ENCODE data around the gene FADD.

DNA sequence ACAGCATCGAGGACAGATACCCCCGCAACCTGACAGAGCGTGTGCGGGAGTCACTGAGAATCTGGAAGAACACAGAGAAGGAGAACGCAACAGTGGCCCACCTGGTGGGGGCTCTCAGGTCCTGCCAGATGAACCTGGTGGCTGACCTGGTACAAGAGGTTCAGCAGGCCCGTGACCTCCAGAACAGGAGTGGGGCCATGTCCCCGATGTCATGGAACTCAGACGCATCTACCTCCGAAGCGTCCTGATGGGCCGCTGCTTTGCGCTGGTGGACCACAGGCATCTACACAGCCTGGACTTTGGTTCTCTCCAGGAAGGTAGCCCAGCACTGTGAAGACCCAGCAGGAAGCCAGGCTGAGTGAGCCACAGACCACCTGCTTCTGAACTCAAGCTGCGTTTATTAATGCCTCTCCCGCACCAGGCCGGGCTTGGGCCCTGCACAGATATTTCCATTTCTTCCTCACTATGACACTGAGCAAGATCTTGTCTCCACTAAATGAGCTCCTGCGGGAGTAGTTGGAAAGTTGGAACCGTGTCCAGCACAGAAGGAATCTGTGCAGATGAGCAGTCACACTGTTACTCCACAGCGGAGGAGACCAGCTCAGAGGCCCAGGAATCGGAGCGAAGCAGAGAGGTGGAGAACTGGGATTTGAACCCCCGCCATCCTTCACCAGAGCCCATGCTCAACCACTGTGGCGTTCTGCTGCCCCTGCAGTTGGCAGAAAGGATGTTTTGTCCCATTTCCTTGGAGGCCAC is 3.3 kb downstream of the FADD start:
- TF ChIP-seq EZH2 (IDR thresholded peaks at IDR 0.05; ENCODE audit: borderline replicate concordance, low read length), result no peak
- TF ChIP-seq, protein P1, sequence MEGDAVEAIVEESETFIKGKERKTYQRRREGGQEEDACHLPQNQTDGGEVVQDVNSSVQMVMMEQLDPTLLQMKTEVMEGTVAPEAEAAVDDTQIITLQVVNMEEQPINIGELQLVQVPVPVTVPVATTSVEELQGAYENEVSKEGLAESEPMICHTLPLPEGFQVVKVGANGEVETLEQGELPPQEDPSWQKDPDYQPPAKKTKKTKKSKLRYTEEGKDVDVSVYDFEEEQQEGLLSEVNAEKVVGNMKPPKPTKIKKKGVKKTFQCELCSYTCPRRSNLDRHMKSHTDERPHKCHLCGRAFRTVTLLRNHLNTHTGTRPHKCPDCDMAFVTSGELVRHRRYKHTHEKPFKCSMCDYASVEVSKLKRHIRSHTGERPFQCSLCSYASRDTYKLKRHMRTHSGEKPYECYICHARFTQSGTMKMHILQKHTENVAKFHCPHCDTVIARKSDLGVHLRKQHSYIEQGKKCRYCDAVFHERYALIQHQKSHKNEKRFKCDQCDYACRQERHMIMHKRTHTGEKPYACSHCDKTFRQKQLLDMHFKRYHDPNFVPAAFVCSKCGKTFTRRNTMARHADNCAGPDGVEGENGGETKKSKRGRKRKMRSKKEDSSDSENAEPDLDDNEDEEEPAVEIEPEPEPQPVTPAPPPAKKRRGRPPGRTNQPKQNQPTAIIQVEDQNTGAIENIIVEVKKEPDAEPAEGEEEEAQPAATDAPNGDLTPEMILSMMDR (conservative IDR thresholded peaks at IDR 0.05 in 1 of 2, IDR thresholded peaks at IDR 0.05 in 1 of 2; ENCODE audit: extremely low read depth in 1 of 2, insufficient read depth in 1 of 2, low read depth in 1 of 2, low read length in 2 of 2), result no peak

Measured in mammary epithelial cell (primary cell).